Astrocyte (in vitro differentiated cells and primary cell): ENCODE data around the gene ABCC2.
"Not testable (repeated sequence)": the region's sequence is repeated elsewhere in the genome, so short reads cannot be mapped to it uniquely, and the experiment has no call there.

Source experiments
- EZH2 ChIP-seq: IDR thresholded peaks from 2 replicates; pipeline ENCODE4 v1.6.1; 2012; ENCODE audit warnings: mild to moderate bottlenecking, low read length, inconsistent platforms; ENCODE audit not compliant: insufficient read depth
- TF ChIP-seq, protein P1 (sequence below): IDR thresholded peaks from 2 replicates; pipeline ENCODE4 v1.5.1; 2011; ENCODE audit warnings: low read depth, mild to moderate bottlenecking, inconsistent platforms, low read length, moderate library complexity; ENCODE audit not compliant: insufficient read depth

GRCh38 chr10:99863535-99864240 lies 81.2 kb downstream of the ABCC2 start:
- TF ChIP-seq, protein P1, sequence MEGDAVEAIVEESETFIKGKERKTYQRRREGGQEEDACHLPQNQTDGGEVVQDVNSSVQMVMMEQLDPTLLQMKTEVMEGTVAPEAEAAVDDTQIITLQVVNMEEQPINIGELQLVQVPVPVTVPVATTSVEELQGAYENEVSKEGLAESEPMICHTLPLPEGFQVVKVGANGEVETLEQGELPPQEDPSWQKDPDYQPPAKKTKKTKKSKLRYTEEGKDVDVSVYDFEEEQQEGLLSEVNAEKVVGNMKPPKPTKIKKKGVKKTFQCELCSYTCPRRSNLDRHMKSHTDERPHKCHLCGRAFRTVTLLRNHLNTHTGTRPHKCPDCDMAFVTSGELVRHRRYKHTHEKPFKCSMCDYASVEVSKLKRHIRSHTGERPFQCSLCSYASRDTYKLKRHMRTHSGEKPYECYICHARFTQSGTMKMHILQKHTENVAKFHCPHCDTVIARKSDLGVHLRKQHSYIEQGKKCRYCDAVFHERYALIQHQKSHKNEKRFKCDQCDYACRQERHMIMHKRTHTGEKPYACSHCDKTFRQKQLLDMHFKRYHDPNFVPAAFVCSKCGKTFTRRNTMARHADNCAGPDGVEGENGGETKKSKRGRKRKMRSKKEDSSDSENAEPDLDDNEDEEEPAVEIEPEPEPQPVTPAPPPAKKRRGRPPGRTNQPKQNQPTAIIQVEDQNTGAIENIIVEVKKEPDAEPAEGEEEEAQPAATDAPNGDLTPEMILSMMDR, result not testable (repeated sequence)
- not testable (repeated sequence) for TF ChIP-seq EZH2
